Measurements from ENCODE around the gene ITGA5.

Gene ITGA5

GRCh38 chr12:54413284-54414190 lies 5.5 kb downstream of the ITGA5 start:
- H3K4me3 ChIP-seq (ENCODE audit: low read depth, low read length) = no peak overlapping the region
- in situ Hi-C loops (cut with HindIII; ENCODE audit: low sequenced_read_pairs) = no loop called here
- DNase-seq (ENCODE audit: low read depth, low spot score) = no peak
- TF ChIP-seq CTCF (IDR thresholded peaks at IDR 0.05; ENCODE audit: low read depth, low read length) = no peak

- no peak overlapping the region for H3K4me3 ChIP-seq (ENCODE audit: low read depth, low read length)
- TF ChIP-seq CTCF (IDR thresholded peaks at IDR 0.05; ENCODE audit: low read depth, low read length) = no peak
- no peak for DNase-seq (ENCODE audit: low read depth, low spot score)
- in situ Hi-C loops (cut with HindIII; ENCODE audit: low sequenced_read_pairs) = no loop called here
These were observed 6.3 kb downstream of the ITGA5 start for GRCh38 chr12:54412786-54413185.

- no peak for DNase-seq (ENCODE audit: low read depth, low spot score)
- H3K4me3 ChIP-seq (ENCODE audit: low read depth, low read length) = no peak overlapping the region
- in situ Hi-C loops (cut with HindIII; ENCODE audit: low sequenced_read_pairs) = no loop called here
- TF ChIP-seq CTCF (IDR thresholded peaks at IDR 0.05; ENCODE audit: low read depth, low read length) = no peak
These were observed 6.7 kb downstream of the ITGA5 start for GRCh38 chr12:54412348-54412747.

- H3K4me3 ChIP-seq (ENCODE audit: low read depth, low read length) = no peak overlapping the region
- in situ Hi-C loops (cut with HindIII; ENCODE audit: low sequenced_read_pairs) = no loop called here
- no peak for TF ChIP-seq CTCF (IDR thresholded peaks at IDR 0.05; ENCODE audit: low read depth, low read length)
- peak; percentile 86 for DNase-seq (ENCODE audit: low read depth, low spot score)
These were observed 7.5 kb downstream of the ITGA5 start for GRCh38 chr12:54411391-54412241.

GRCh38 chr12:54409267-54409666 lies 9.8 kb downstream of the ITGA5 start:
- in situ Hi-C loops (cut with HindIII; ENCODE audit: low sequenced_read_pairs) = no loop called here
- no peak for TF ChIP-seq CTCF (IDR thresholded peaks at IDR 0.05; ENCODE audit: low read depth, low read length)
- no peak for DNase-seq (ENCODE audit: low read depth, low spot score)
- no peak overlapping the region for H3K4me3 ChIP-seq (ENCODE audit: low read depth, low read length)

- DNase-seq (ENCODE audit: low read depth, low spot score) = no peak
- no peak for TF ChIP-seq CTCF (IDR thresholded peaks at IDR 0.05; ENCODE audit: low read depth, low read length)
- in situ Hi-C loops (cut with HindIII; ENCODE audit: low sequenced_read_pairs) = no loop called here
- H3K4me3 ChIP-seq (ENCODE audit: low read depth, low read length) = no peak overlapping the region
These were observed 11.7 kb downstream of the ITGA5 start for GRCh38 chr12:54407183-54407905.
